ENCODE measurements around the gene GREB1L. TPM values are rescaled to one million over a fixed set of nuclear protein-coding genes. Genes with fewer than 3 reads are reported as not detected.
"Not testable (repeated sequence)": the region's sequence is repeated elsewhere in the genome, so short reads cannot be mapped to it uniquely, and the experiment has no call there.

The GREB1L gene
- total RNA-seq, 3 donors from 2014 or later, result 0.26 to 1.0 (median 0.29) TPM

GRCh38 chr18:21203542-21204241, 38.3 kb upstream of the GREB1L start:
- Histone ChIP-seq H3K4me3 (no peak overlapping the region), H3K36me3 (ENCODE audit: low read depth) (no peaks in the 10 kb centered on the region), H3K4me1 (ENCODE audit: low read depth) (no peaks in the 10 kb centered on the region), H3K9me3 (no peaks in the 10 kb centered on the region)
- TF ChIP-seq CTCF (IDR thresholded peaks at IDR 0.05), result no peak
- no peak for DNase-seq
- ATAC-seq, result no peak
- intact Hi-C loops (cut with DNase I, micrococcal nuclease), result no loop called here

- TF ChIP-seq CTCF (IDR thresholded peaks at IDR 0.05), result no peak
- ATAC-seq, result no peak
- H3K4me1 ChIP-seq (ENCODE audit: low read depth), result no peaks in the 10 kb centered on the region
Measured at GRCh38 chr18:21205695-21206094, 36.3 kb upstream of the GREB1L start.

GRCh38 chr18:21210278-21210677, 31.8 kb upstream of the GREB1L start:
- no peak for TF ChIP-seq CTCF (IDR thresholded peaks at IDR 0.05)
- ATAC-seq, result no peak
- DNase-seq, result no peak
- Histone ChIP-seq H3K36me3 (ENCODE audit: low read depth) (no peaks in the 10 kb centered on the region), H3K9me3 (no peaks in the 10 kb centered on the region), H3K4me3 (no peak overlapping the region), H3K4me1 (ENCODE audit: low read depth) (no peaks in the 10 kb centered on the region)
- intact Hi-C loops (cut with DNase I, micrococcal nuclease), result no loop called here

More at GRCh38 chr18:21205695-21206094, 36.3 kb upstream of the GREB1L start:
- Histone ChIP-seq H3K36me3 (ENCODE audit: low read depth) (no peaks in the 10 kb centered on the region), H3K9me3 (no peaks in the 10 kb centered on the region), H3K4me3 (no peak overlapping the region)
- intact Hi-C loops (cut with DNase I, micrococcal nuclease), result no loop called here
- no peak for DNase-seq

GRCh38 chr18:21210784-21211183, 31.2 kb upstream of the GREB1L start:
- H3K4me1 ChIP-seq (ENCODE audit: low read depth), result no peaks in the 10 kb centered on the region
- no peak overlapping the region for H3K4me3 ChIP-seq
- H3K9me3 ChIP-seq, result no peaks in the 10 kb centered on the region
- ATAC-seq, result no peak
- H3K36me3 ChIP-seq (ENCODE audit: low read depth), result no peaks in the 10 kb centered on the region
- no peak for TF ChIP-seq CTCF (IDR thresholded peaks at IDR 0.05)
- DNase-seq, result no peak
- intact Hi-C loops (cut with DNase I, micrococcal nuclease), result no loop called here

GRCh38 chr18:21214409-21214808, 27.6 kb upstream of the GREB1L start:
- H3K4me1 ChIP-seq (ENCODE audit: low read depth); intact Hi-C loops (cut with DNase I, micrococcal nuclease); H3K9me3 ChIP-seq; DNase-seq; ATAC-seq; H3K4me3 ChIP-seq; H3K36me3 ChIP-seq (ENCODE audit: low read depth): not testable (repeated sequence)

- Histone ChIP-seq H3K36me3 (ENCODE audit: low read depth) (no peaks in the 10 kb centered on the region), H3K9me3 (no peaks in the 10 kb centered on the region), H3K4me1 (ENCODE audit: low read depth) (no peaks in the 10 kb centered on the region), H3K4me3 (no peak overlapping the region)
- TF ChIP-seq CTCF (IDR thresholded peaks at IDR 0.05), result no peak
- intact Hi-C loops (cut with DNase I, micrococcal nuclease), result no loop called here
- DNase-seq (no peak), ATAC-seq (no peak)
Measured at GRCh38 chr18:21215490-21215889, 26.5 kb upstream of the GREB1L start.

All from mucosa of descending colon (tissue), 3 donors.